ENCODE measurements around the gene EVX2. TPM values are rescaled to one million over a fixed set of nuclear protein-coding genes. Genes with fewer than 3 reads are reported as not detected.

The EVX2 gene
- total RNA-seq, 5 donors from 2014 or later (not counting 1 experiment from before 2014, with no cell fraction given) = not detected

- no peak overlapping the region for H3K4me3 Mint-ChIP-seq
- no peak overlapping the region for H3K27ac ChIP-seq (ENCODE audit: low read length)
- DNase-seq (no peak), ATAC-seq (replicated peaks in 1 of 4) (no peak)
- no peaks in the 10 kb centered on the region for H3K36me3 ChIP-seq (ENCODE audit: control insufficient read depth in 2 of 2, extremely low read depth in 1 of 2, insufficient read depth in 1 of 2, low read length in 1 of 2)
- H3K4me3 ChIP-seq (ENCODE audit: control insufficient read depth in 1 of 2, extremely low read depth in 1 of 2, low read length in 1 of 2) = no peak overlapping the region
- no peaks in the 10 kb centered on the region for H3K9me3 ChIP-seq
- CTCF ChIA-PET = no interaction called here
- no peak overlapping the region for H3K27ac Mint-ChIP-seq
- H3K27me3 Mint-ChIP-seq = peaks cover 39 to 58% of the 10 kb centered on the region in 2 donors
- peaks cover 4 to 10% of the 10 kb centered on the region in 2 experiments for H3K27me3 ChIP-seq (replicated peaks in 1 of 2; ENCODE audit: control insufficient read depth in 2 of 2, extremely low read depth in 1 of 2, insufficient read depth in 2 of 2, low read length in 1 of 2)
- WGBS (ENCODE audit: insufficient coverage) = no CpG with 5 or more reads among the region's 1 CpG
- POLR2A ChIA-PET = no interaction called here
- H3K4me1 Mint-ChIP-seq = no peaks in the 10 kb centered on the region
- H3K9me3 Mint-ChIP-seq = no peaks in the 10 kb centered on the region
- no peaks in the 10 kb centered on the region for H3K36me3 Mint-ChIP-seq
- no peaks in the 10 kb centered on the region for H3K4me1 ChIP-seq (ENCODE audit: control insufficient read depth in 1 of 2, extremely low read depth in 1 of 2, insufficient read depth in 2 of 2, low read length in 2 of 2)
Measured at GRCh38 chr2:176056406-176056805, 27.4 kb downstream of the EVX2 start.

- H3K36me3 Mint-ChIP-seq = no peaks in the 10 kb centered on the region
- ChIA-PET CTCF (no interaction called here), POLR2A (no interaction called here)
- Histone ChIP-seq H3K27me3 (replicated peaks in 1 of 2; ENCODE audit: control insufficient read depth in 2 of 2, extremely low read depth in 1 of 2, insufficient read depth in 2 of 2, low read length in 1 of 2) (peaks cover 2 to 12% of the 10 kb centered on the region in 2 experiments), H3K9me3 (no peaks in the 10 kb centered on the region), H3K4me3 (ENCODE audit: control insufficient read depth in 1 of 2, extremely low read depth in 1 of 2, low read length in 1 of 2) (no peak overlapping the region), H3K4me1 (ENCODE audit: control insufficient read depth in 1 of 2, extremely low read depth in 1 of 2, insufficient read depth in 2 of 2, low read length in 2 of 2) (no peaks in the 10 kb centered on the region), H3K36me3 (ENCODE audit: control insufficient read depth in 2 of 2, extremely low read depth in 1 of 2, insufficient read depth in 1 of 2, low read length in 1 of 2) (no peaks in the 10 kb centered on the region), H3K27ac (ENCODE audit: low read length) (no peak overlapping the region)
- no peak for DNase-seq
- peaks cover 26% of the 10 kb centered on the region in 2 donors for H3K27me3 Mint-ChIP-seq
- H3K4me1 Mint-ChIP-seq = no peaks in the 10 kb centered on the region
- peaks cover 4% of the 10 kb centered on the region in 3 donors for H3K9me3 Mint-ChIP-seq
- WGBS (ENCODE audit: insufficient coverage) = 26% methylated on average over 3 of the region's 3 CpGs
- no peak overlapping the region for H3K27ac Mint-ChIP-seq
- no peak overlapping the region for H3K4me3 Mint-ChIP-seq
- no peak for ATAC-seq (replicated peaks in 1 of 4)
Measured at GRCh38 chr2:176039375-176039774, 44.4 kb downstream of the EVX2 start.

- Histone ChIP-seq H3K36me3 (ENCODE audit: control insufficient read depth in 2 of 2, extremely low read depth in 1 of 2, insufficient read depth in 1 of 2, low read length in 1 of 2) (no peaks in the 10 kb centered on the region), H3K9me3 (no peaks in the 10 kb centered on the region), H3K27me3 (replicated peaks in 1 of 2; ENCODE audit: control insufficient read depth in 2 of 2, extremely low read depth in 1 of 2, insufficient read depth in 2 of 2, low read length in 1 of 2) (peaks cover 2 to 14% of the 10 kb centered on the region in 2 experiments), H3K27ac (ENCODE audit: low read length) (no peak overlapping the region), H3K4me1 (ENCODE audit: control insufficient read depth in 1 of 2, extremely low read depth in 1 of 2, insufficient read depth in 2 of 2, low read length in 2 of 2) (no peaks in the 10 kb centered on the region), H3K4me3 (ENCODE audit: control insufficient read depth in 1 of 2, extremely low read depth in 1 of 2, low read length in 1 of 2) (no peak overlapping the region)
- no CpG with 5 or more reads among the region's 2 CpGs for WGBS (ENCODE audit: insufficient coverage)
- H3K4me3 Mint-ChIP-seq = no peak overlapping the region
- ATAC-seq (replicated peaks in 1 of 4) = no peak
- H3K27ac Mint-ChIP-seq = no peak overlapping the region
- CTCF ChIA-PET = interaction anchor here in 1 of 2 donors (0.8 kb wide), 1 partner anchor 59 kb away, joined by 3 read pairs; no protein-coding TSS in a partner anchor
- peaks cover 26% of the 10 kb centered on the region in 2 donors for H3K27me3 Mint-ChIP-seq
- H3K9me3 Mint-ChIP-seq = peaks cover 2 to 4% (median 4%) of the 10 kb centered on the region in 3 donors
- H3K36me3 Mint-ChIP-seq = no peaks in the 10 kb centered on the region
- no peak for DNase-seq
- H3K4me1 Mint-ChIP-seq = no peaks in the 10 kb centered on the region
- POLR2A ChIA-PET = no interaction called here
Measured at GRCh38 chr2:176038694-176039093, 45.1 kb downstream of the EVX2 start.

- no peaks in the 10 kb centered on the region for H3K4me1 Mint-ChIP-seq
- H3K4me3 ChIP-seq (ENCODE audit: control insufficient read depth in 1 of 2, extremely low read depth in 1 of 2, low read length in 1 of 2) = no peak overlapping the region
- peaks cover 18 to 23% of the 10 kb centered on the region in 2 donors for H3K27me3 Mint-ChIP-seq
- DNase-seq (no peak), ATAC-seq (replicated peaks in 1 of 4) (no peak)
- POLR2A ChIA-PET = no interaction called here
- no peaks in the 10 kb centered on the region for H3K4me1 ChIP-seq (ENCODE audit: control insufficient read depth in 1 of 2, extremely low read depth in 1 of 2, insufficient read depth in 2 of 2, low read length in 2 of 2)
- no peaks in the 10 kb centered on the region for H3K36me3 Mint-ChIP-seq
- no peak overlapping the region for H3K27ac ChIP-seq (ENCODE audit: low read length)
- H3K27ac Mint-ChIP-seq = no peak overlapping the region
- no peaks in the 10 kb centered on the region for H3K9me3 ChIP-seq
- H3K9me3 Mint-ChIP-seq = no peaks in the 10 kb centered on the region
- 94% methylated on average over 2 of the region's 6 CpGs for WGBS (ENCODE audit: insufficient coverage)
- no peak overlapping the region for H3K4me3 Mint-ChIP-seq
- H3K27me3 ChIP-seq (replicated peaks in 1 of 2; ENCODE audit: control insufficient read depth in 2 of 2, extremely low read depth in 1 of 2, insufficient read depth in 2 of 2, low read length in 1 of 2) = peaks cover 0 to 12% of the 10 kb centered on the region in 2 experiments
- H3K36me3 ChIP-seq (ENCODE audit: control insufficient read depth in 2 of 2, extremely low read depth in 1 of 2, insufficient read depth in 1 of 2, low read length in 1 of 2) = no peaks in the 10 kb centered on the region
- CTCF ChIA-PET = interaction anchor here in 1 of 2 donors (0.7 kb wide), 1 partner anchor 667 kb away, joined by 3 read pairs; no protein-coding TSS in a partner anchor
Measured at GRCh38 chr2:176035013-176035691, 48.6 kb downstream of the EVX2 start.

- no CpG with 5 or more reads among the region's 2 CpGs for WGBS (ENCODE audit: insufficient coverage)
- H3K27me3 Mint-ChIP-seq = peaks cover 24 to 26% of the 10 kb centered on the region in 2 donors
- peaks cover 0 to 6% of the 10 kb centered on the region in 2 experiments for H3K27me3 ChIP-seq (replicated peaks in 1 of 2; ENCODE audit: control insufficient read depth in 2 of 2, extremely low read depth in 1 of 2, insufficient read depth in 2 of 2, low read length in 1 of 2)
- H3K4me1 ChIP-seq (ENCODE audit: control insufficient read depth in 1 of 2, extremely low read depth in 1 of 2, insufficient read depth in 2 of 2, low read length in 2 of 2) = no peaks in the 10 kb centered on the region
- H3K36me3 ChIP-seq (ENCODE audit: control insufficient read depth in 2 of 2, extremely low read depth in 1 of 2, insufficient read depth in 1 of 2, low read length in 1 of 2) = no peaks in the 10 kb centered on the region
- no peak for ATAC-seq (replicated peaks in 1 of 4)
- H3K9me3 Mint-ChIP-seq = no peaks in the 10 kb centered on the region
- H3K4me3 ChIP-seq (ENCODE audit: control insufficient read depth in 1 of 2, extremely low read depth in 1 of 2, low read length in 1 of 2) = no peak overlapping the region
- ChIA-PET POLR2A (no interaction called here), CTCF (no interaction called here)
- H3K4me1 Mint-ChIP-seq = no peaks in the 10 kb centered on the region
- no peak overlapping the region for H3K4me3 Mint-ChIP-seq
- H3K27ac Mint-ChIP-seq = no peak overlapping the region
- H3K36me3 Mint-ChIP-seq = no peaks in the 10 kb centered on the region
- no peaks in the 10 kb centered on the region for H3K9me3 ChIP-seq
- no peak overlapping the region for H3K27ac ChIP-seq (ENCODE audit: low read length)
- DNase-seq = no peak
Measured at GRCh38 chr2:176027806-176028205, 56.0 kb downstream of the EVX2 start.

Other genes starting within 250 kb of the EVX2 start
- 10 to 100 TPM; 19.2 to 28.2 (median 22.1) TPM for gene LNPK, start 81.7 kb downstream of the EVX2 start, total RNA-seq
- not detected for gene HOXD13, start 8.8 kb upstream of the EVX2 start, total RNA-seq
- not detected for gene HOXD12, start 15.8 kb upstream of the EVX2 start, total RNA-seq
- not detected for gene HOXD11, start 23.3 kb upstream of the EVX2 start, total RNA-seq
- gene HOXD10, start 32.8 kb upstream of the EVX2 start, total RNA-seq = not detected
- gene HOXD9, start 38.8 kb upstream of the EVX2 start, total RNA-seq = under 1 TPM in 2 of 5 donors, not detected in 3; 0.13 to 0.15 TPM
- not detected for gene HOXD8, start 45.7 kb upstream of the EVX2 start, total RNA-seq
- gene HOXD4, start 67.6 kb upstream of the EVX2 start, total RNA-seq = not detected
- under 1 TPM in 1 of 5 donors, not detected in 4; 0.44 TPM for gene HOXD3, start 73.3 kb upstream of the EVX2 start, total RNA-seq
- not detected for gene HOXD1, start 104.7 kb upstream of the EVX2 start, total RNA-seq
- 1 to 10 TPM; 6.6 to 9.9 (median 9.4) TPM for gene MTX2, start 185.5 kb upstream of the EVX2 start, total RNA-seq